Loucy (cell line): ENCODE results near the gene SPI1.

ENCODE experiments used
- H2AFZ ChIP-seq: fragments of 200-600 bp; sonication (generic); 2 replicates; pipeline ENCODE4 v1.6.0; 2016; ENCODE audit warnings: antibody characterized with exemption, mild to moderate bottlenecking, low read length, moderate library complexity
- H3F3A ChIP-seq: fragments of 200-600 bp; 2 replicates; pipeline ENCODE4 v1.6.0; 2016; ENCODE audit warnings: antibody characterized with exemption, low read depth, mild to moderate bottlenecking
- H3K27me3 ChIP-seq: fragments of 200-600 bp; sonication (generic); 2 replicates; pipeline ENCODE4 v1.6.1; 2014; ENCODE audit warnings: low read length, mild to moderate bottlenecking; ENCODE audit not compliant: insufficient read depth, poor library complexity, severe bottlenecking
- H3K36me3 ChIP-seq: fragments of 200-600 bp; sonication (generic); 2 replicates; pipeline ENCODE4 v1.6.1; 2016; ENCODE audit warnings: low read length; ENCODE audit not compliant: insufficient read depth
- H3K4me1 ChIP-seq: fragments of 200-600 bp; sonication (generic); 2 replicates; pipeline ENCODE4 v1.5.1; 2014; ENCODE audit warnings: low read length, mild to moderate bottlenecking; ENCODE audit not compliant: insufficient read depth, poor library complexity, severe bottlenecking
- H3K4me2 ChIP-seq: fragments of 200-600 bp; sonication (generic); 2 replicates; pipeline ENCODE4 v1.6.0; 2014; ENCODE audit warnings: antibody characterized with exemption, low read length, low read depth, mild to moderate bottlenecking; ENCODE audit not compliant: poor library complexity, severe bottlenecking
- H3K4me3 ChIP-seq: fragments of 200-600 bp; sonication (generic); 2 replicates; pipeline ENCODE4 v1.5.1; 2014; ENCODE audit warnings: low read length, mild to moderate bottlenecking, mixed read lengths; ENCODE audit not compliant: poor library complexity, severe bottlenecking
- H3K79me2 ChIP-seq: fragments of 200-600 bp; sonication (generic); 2 replicates; pipeline ENCODE4 v1.6.1; 2014; ENCODE audit warnings: low read length; ENCODE audit not compliant: insufficient read depth
- H3K9ac ChIP-seq: fragments of 200-600 bp; sonication (generic); 2 replicates; pipeline ENCODE4 v1.6.0; 2014; ENCODE audit warnings: mild to moderate bottlenecking, low read depth, low read length, moderate library complexity; ENCODE audit not compliant: poor library complexity, severe bottlenecking
- H3K9me2 ChIP-seq: fragments of 200-600 bp; sonication (generic); replicated peaks from 2 replicates; pipeline ENCODE4 v1.6.1; 2016; ENCODE audit warnings: low read depth, low read length, mixed read lengths
- H3K9me3 ChIP-seq: fragments of 200-600 bp; sonication (generic); 2 replicates; pipeline ENCODE4 v1.6.1; 2014; ENCODE audit warnings: mild to moderate bottlenecking, antibody characterized with exemption, low read length, low read depth; ENCODE audit not compliant: insufficient read depth
- H4K20me1 ChIP-seq: fragments of 200-600 bp; sonication (generic); 2 replicates; pipeline ENCODE4 v1.6.0; 2014; ENCODE audit warnings: antibody characterized with exemption, low read length, mild to moderate bottlenecking; ENCODE audit not compliant: insufficient read depth, poor library complexity, severe bottlenecking
- CTCF ChIP-seq: fragments of 200-600 bp; sonication (generic); conservative IDR thresholded peaks from 2 replicates; pipeline ENCODE4 v1.5.1; 2014; ENCODE audit warnings: mild to moderate bottlenecking, antibody characterized with exemption, low read length
- EZH2phosphoT487 ChIP-seq: fragments of 200-600 bp; IDR thresholded peaks from 2 replicates; pipeline ENCODE4 v1.6.1; 2018; ENCODE audit warnings: antibody characterized with exemption, mild to moderate bottlenecking, moderate library complexity, borderline replicate concordance

Gene SPI1

GRCh38 chr11:47342036-47342803 is 36.1 kb downstream of the SPI1 start:
- no peaks in the 10 kb centered on the region for H3K79me2 ChIP-seq
- H3K9me2 ChIP-seq = no peaks in the 10 kb centered on the region
- H3K36me3 ChIP-seq = no peaks in the 10 kb centered on the region
- H3K4me1 ChIP-seq = no peaks in the 10 kb centered on the region
- H3K4me3 ChIP-seq = no peak overlapping the region
- H4K20me1 ChIP-seq = no peaks in the 10 kb centered on the region
- no peaks in the 10 kb centered on the region for H3F3A ChIP-seq
- H3K27me3 ChIP-seq = no peaks in the 10 kb centered on the region
- H3K9me3 ChIP-seq = no peaks in the 10 kb centered on the region
- no peak overlapping the region for H3K9ac ChIP-seq
- no peak overlapping the region for H3K4me2 ChIP-seq
- H2AFZ ChIP-seq = no peak overlapping the region
- TF ChIP-seq EZH2phosphoT487 = no peak

- Histone ChIP-seq H3K36me3 (no peaks in the 10 kb centered on the region), H2AFZ (no peak overlapping the region), H3K4me3 (no peak overlapping the region), H3K9ac (no peak overlapping the region), H3K4me2 (no peak overlapping the region), H3K27me3 (no peaks in the 10 kb centered on the region), H3K4me1 (no peaks in the 10 kb centered on the region), H3F3A (no peaks in the 10 kb centered on the region), H3K9me2 (no peaks in the 10 kb centered on the region), H3K9me3 (no peaks in the 10 kb centered on the region), H3K79me2 (no peaks in the 10 kb centered on the region), H4K20me1 (no peaks in the 10 kb centered on the region)
- no peak for TF ChIP-seq EZH2phosphoT487
- TF ChIP-seq CTCF = no peak
These were observed 37.2 kb downstream of the SPI1 start for GRCh38 chr11:47340980-47341775.

GRCh38 chr11:47340010-47340409 is 38.3 kb downstream of the SPI1 start:
- Histone ChIP-seq H3K79me2 (no peaks in the 10 kb centered on the region), H3K9me3 (no peaks in the 10 kb centered on the region), H3K27me3 (no peaks in the 10 kb centered on the region), H3K9me2 (no peaks in the 10 kb centered on the region), H3K4me3 (no peak overlapping the region), H3K4me1 (no peaks in the 10 kb centered on the region), H3K9ac (no peak overlapping the region), H3K36me3 (no peaks in the 10 kb centered on the region), H3F3A (no peaks in the 10 kb centered on the region), H2AFZ (no peak overlapping the region), H3K4me2 (no peak overlapping the region), H4K20me1 (no peaks in the 10 kb centered on the region)
- TF ChIP-seq EZH2phosphoT487 = no peak
- no peak for TF ChIP-seq CTCF
